COLO668 (cell line): ENCODE results near the gene SATB2.

Experiments used
- DNase-seq: peaks from one replicate; lab custom pipeline; 2025; ENCODE audit not compliant: unreplicated experiment; lab: John Stamatoyannopoulos, UW

SATB2 gene

DNA sequence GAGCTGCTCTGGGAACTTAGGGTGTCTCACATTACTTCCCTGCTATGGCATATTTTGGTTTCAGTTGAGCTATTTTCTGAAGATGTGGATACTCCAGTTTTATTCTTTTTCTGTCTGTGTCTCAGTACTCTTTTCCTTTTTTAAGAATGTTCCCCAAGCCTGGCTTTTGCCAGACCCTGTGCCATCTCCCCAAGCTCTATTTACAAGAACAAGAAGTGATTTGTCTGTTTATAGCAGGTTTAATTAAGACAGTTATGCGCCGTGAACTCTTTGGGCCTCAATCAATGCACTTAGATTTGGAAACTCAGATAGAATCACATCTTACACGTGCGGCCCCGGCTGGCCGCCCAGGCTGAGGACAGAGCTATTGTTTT, 8.9 kb upstream of the SATB2 start:
- no peak for DNase-seq

DNA sequence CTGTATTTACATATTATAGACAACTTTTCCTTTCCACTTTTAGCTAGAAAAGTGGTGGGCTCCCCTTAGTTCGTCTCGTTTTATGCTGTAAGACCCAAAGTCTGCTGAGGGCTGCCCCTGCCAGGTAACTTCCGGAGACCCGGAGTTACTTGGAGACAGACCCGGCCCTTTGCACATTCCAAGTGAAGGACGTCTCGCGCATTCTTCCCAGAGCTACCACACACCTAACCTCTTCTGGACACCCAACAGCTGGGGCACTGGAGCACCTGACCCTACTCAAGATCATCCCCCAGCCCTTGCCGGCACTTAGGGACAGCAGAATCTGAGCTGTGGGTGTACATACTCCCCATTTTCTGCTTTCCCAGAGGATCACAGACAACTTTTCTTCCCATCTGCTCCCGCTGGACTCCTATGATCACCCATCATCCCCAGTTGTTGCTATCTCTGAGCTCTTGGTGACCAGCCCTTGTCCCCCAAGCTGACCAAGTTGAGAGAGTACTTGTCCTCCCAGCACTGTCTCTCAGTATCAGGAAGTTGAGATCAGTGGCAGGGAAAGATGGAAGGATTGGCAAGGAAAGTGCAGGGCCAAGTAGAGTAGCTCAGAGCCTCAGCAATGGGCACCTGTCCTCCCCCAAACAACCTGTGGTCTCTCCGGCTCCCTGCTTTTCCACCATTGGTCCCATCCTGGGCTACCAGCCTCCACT, 8.4 kb upstream of the SATB2 start:
- DNase-seq = no peak

DNA sequence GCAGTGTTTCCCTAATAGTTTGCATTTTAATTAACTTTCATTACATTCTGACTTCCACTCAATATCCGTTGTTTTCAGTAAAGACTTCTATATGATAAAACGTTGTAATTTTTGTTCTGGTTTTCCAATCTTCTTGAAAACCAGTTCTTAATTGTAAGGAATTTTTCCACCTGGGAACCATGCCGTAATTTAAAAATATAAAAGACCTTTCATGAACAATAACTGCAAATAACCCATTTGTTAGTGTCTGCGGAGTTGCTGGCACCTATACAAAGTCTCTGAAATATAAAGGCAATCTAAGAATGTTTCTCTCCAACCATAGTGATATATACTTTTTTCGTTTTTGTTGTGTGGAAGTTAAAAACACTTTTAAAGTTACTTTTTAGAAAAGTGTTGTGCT, 7.7 kb upstream of the SATB2 start:
- DNase-seq = no peak

DNA sequence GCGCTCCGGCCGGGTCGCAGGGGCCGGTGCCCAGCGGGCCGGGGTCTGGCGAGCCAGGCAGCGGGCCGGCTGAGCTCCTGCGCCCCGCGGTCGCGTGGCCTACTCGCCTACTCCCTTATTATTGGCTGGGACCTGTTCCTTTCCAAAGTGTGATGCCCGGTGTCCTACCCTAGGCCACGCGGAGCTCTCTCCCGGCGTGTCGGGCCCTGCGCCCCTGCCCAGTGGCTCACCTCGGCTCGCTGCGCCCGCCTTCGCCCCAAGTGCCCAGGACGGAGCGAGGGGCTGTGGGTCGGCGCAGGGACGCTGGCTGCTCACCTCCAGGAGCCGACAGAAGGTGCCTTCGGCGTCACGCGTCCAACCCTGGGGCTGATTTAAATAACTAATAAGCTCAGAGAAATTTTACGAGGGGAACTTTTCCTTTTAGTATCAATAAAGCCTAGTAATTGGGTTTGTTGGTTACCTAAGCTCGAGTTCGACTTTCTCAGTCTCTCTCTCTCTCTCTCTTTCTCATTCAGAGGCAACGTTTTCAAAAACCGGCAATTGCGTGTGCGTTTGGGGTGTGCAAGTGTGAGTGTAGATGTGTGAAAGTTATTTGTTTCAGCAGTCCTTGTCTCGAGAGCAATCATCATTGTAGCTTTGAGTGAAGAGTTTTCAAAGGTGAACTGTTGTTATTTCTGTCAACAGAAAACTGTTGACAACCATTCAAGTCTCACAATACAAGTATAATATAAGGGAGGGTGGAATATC, 7.0 kb upstream of the SATB2 start:
- no peak for DNase-seq

DNA sequence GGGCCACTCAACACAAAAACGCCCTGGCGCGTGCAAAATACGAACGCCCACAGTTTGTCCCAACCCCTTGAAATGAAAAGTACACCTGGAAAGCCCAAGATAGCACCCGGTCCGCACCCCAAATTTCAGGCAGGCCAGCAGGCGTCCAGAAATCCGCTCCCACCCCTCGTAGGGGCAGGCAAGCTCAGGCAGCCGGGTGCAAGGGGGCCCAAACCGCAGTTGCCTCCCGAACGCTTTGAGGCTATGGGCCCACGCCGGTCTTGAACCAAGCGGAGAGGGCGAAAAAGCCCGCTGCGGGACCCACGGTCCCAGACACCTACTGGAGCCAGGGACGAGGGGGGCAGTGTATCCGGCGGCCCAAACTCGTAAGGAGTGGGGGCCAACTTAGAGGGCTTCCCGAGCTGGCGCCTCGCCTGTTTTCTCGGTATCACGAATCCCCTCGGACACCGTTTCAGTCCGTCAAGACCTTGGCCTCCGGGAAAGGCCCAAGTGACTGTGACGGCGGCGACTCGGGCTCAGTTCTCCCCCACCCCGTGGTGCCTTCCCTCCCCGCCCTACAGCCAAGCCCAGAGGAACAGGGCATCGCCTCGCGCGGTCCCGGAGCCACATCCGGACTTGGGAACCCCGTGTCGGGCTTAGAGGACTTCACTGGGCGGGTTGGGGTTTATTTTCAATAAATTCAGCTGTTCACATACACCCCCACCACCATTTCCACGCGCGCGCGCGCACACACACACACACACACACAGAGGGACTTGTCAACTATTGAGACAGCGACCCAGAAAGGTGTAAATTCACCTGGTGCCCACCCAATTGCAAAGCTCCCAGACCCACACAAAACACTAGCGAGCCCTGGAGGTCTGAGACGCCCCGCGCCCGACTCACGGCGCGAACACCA, 6.2 kb upstream of the SATB2 start:
- no peak for DNase-seq

DNA sequence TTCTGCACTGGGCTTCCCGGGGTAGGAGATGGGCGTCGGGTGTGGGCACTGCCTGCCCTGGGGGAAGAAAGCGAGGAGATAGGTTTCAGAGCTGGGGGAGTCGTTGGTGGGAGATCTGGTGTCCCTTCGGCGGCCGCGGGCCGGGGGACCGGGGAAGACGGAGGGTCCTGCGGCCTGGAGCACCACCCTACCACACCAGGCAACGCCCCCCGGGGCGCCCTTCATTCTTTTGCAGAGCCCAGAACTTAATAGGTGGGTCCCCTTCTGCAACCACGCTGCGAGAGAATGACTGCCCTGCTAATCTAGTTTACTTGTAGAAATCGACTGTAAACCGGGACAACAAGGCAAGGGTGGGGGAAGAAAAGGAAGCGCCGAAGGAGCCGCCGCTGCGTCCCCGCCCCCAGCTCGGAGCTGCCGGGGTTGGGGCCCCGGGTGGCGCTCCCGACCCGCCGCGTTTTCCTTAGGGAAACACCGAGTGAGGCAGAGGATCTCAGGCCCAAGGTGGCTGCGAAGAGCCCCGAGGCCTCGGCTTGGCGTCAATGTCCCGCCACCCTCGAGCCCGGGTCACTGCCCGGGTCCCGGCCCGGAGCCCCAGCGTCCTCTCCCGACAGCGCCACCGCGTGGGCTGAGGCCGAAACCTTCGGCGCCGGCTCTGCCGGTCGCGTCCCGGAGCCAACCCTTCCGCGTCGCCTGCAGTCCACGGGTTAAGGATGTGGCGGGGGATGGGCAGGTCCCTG, 5.4 kb upstream of the SATB2 start:
- DNase-seq = peak; percentile 83

DNA sequence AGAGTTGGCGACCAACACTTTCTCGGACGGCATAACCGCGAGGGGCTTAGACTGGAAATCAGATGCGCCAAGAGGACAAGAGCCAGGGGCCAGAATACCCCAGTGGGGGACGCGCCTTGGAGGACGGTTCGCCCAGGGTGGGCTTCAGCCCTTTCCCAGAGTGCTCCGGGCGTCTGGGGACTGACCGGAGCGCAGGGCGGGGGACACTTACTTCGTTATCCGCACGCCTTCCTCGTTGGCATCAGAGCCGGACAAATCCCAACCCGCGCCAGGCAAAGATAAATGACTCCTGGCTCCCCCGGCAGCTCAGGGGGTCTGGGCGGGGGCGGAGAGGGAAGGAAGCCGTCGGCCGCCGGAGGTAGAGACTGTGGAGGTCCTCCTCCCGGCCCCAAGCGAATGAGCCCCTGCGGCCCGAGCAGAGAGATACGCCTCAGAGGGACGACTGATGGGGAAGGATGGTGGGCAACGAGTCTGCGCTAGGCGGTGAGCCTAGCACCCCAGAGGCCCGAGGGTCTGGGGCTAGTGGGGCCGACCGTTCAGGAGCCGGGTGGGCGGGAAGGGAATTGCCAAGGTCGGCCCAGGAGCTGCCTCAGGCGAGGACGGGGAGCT, 4.7 kb upstream of the SATB2 start:
- DNase-seq = no peak

DNA sequence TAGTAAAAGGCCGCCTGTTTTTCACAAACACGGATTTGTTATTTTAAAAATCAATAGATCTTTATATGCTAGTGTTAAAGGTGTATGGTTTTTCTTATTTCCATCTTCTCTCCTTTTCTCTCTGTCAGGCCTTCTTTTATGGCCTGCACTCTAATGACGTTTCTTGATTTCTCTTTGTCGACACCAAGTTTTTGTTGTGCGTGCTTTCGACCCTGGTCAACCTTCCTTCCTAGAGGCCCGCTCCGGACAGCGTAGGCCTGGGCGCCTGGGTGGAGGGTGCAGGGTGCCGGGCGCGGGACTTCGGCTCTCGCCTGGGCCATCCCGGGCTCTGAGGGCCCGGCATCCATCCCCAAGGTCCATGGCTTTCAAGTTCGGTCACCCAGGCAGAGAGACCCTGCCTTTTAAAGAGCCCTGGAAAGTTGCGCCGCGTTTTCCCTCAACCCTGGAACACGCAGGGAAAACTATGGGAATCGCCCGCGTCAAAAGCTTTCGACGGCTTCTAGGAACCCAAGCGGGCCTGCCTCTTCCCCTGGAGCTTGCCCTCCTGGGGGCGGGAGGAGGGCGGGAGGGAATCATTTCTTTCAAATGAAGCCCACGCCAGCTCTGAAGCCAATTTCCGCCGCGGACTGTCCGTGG, 4.1 kb upstream of the SATB2 start:
- no peak for DNase-seq

DNA sequence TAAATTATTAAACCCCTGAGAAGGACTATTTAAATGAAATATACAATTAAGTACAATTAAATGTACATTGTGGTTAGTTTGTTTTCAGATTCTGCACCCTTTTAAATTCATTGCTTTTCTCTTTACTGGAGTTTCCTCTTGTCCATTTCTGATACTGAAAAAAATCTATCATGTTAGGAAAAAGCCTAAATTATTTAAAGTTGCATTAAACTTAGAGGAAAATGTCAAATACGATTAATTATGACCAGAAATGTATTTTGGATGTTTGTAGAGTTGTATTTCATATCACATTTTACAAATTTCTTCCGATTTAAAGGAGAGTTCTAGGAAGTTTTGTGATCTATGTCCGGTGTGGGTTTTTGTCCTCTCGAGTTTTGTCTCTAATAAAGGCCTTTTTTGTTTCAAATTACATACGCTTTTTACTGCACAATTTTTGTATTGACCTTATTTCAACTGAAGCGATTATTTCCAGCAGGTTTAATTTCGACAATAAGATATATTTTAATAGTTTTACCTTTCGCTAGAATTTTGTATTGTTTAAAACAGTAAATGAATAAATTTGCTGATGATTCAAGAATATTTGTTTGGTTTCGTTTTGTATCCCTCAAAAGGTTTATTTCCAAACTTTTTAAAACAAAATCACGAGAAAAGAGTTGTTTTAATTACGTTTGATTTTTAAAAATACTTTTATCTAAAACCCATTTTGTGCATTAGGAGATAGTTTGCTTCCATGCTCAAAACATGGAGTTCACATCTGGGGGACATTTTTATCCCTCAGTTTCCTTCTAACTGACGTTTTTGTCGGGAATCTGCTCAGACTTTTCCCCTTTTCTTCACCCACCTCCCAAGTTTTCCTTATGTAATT, 3.3 kb upstream of the SATB2 start:
- DNase-seq = no peak

DNA sequence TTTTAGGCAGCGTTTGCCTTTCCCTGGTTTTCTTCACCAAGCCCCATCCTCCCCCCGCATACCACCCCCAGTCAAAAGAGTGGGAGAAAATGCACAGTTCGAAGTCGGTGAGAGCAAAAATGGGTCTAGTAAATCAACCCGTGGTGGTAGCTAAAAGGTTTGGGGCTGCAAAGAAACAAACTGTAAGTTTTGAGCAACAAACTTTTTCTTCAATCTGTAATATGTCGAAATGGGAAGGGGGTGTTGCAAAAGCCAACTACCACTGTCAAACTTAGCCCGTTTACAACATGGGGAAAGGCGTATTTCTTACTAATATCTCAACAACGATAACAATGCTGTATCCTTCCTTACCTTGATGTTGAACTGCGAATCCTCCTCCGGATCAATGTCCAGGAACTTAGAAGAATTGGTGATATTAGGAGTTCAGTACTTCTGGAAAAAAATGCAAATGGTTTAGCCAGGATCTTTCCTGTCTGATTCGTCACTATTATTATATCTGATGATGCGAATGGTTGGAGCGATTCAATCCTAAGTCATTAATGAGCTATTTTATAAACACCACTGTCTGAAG, 2.4 kb upstream of the SATB2 start:
- no peak for DNase-seq

DNA sequence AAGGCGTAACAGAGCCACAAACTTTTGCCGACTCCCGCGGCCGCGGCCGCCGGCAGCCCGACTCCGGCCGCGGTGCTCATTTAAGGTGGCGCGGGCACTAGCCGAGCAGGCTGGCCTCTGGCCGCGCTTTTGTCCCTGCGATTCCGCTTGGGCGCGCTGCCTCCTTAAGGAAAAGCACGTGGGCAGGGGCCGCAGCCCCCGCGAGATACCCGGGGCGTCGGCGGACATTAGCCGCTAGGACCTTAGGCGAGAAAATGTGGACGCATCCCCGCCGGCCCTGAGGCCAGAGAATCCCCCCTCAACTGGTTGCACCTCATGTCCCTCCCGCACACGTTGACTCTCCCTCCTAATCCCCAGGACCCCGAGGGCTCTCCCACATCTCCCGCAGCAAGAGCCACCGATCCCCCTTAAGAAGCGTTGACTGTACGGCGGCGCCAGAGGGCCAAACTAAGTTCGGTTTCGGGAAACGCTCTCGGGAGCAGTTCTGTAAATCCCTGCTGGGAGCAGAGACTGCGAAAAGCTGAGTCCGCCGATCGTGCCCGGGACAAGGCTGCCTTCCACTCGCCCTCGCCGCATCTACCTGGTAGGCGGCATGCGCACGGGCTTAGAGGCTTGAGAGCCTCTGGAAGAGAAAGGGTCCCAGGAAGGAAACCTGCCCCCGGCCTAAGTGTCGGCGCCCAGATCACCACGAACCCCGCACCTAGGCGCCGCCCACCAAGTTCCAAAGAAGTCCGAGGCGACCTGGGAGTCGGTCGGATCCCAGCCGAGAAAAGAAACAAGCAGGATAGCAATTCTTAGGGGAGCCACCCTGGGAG, 1.8 kb upstream of the SATB2 start:
- peak; percentile 92 for DNase-seq

DNA sequence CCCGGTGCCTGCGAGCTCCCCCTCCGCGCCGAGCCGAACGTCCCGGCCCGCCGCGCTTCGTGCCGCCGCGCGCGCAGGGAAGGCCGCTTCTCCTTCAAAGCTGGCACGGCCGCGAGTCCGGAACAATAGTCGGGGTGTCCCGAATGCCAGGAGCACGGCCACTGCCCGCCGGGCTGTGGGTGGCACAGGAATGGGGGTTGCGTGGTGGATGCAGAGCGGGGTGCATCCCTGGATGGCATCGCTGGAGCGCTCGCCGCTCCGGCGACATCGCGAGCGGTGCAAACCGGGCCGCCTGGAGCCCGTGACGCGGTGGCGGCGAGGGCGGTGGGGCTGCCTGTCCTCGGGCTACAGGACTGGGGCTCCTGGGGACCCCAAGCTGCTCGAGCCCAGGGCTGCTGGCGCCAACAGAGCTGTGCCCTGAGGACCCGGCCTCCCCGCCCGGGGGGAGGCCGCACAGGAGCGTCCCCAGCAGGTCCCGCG, 1.1 kb upstream of the SATB2 start:
- peak; percentile 80 for DNase-seq

DNA sequence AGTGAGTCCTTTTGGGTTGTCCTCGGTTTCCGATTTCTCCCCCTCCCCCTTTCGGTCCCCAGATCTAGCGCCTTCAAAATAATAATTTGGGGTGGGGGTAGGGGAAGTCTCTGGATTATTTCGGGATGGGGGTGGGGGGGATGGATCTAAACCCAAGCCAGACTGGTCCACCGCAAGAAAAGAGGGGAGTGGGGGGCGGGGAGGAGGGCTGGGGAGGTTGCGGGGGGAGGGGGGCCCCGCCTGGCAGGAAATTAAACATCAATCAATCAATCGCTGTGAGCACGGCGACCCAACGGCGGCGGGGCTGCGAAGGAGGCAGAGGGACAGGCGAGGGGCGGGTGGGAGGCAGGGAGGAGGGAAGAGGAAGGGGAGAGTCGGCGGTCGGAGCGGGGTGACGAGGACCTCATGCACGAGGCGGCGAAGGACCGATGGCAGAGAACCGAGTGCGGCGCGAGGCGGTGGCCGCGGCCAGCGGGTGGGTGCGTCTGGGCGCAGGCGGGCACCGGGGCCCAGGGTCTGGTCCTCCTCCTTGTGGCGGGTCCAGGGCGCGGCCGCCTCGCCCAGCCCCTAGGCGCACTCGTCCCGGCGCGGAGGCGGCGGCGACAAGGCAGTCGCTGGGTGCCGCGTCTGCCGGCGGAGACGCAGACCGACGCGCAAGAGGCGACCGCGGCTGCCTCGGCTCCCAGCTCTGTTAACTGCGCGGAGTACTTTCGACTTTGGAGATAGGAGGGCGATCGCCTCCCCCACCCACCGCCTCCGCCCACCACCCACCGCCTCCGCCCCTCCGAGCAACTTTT, 468 bp upstream of the SATB2 start:
- peak; percentile 88 for DNase-seq

DNA sequence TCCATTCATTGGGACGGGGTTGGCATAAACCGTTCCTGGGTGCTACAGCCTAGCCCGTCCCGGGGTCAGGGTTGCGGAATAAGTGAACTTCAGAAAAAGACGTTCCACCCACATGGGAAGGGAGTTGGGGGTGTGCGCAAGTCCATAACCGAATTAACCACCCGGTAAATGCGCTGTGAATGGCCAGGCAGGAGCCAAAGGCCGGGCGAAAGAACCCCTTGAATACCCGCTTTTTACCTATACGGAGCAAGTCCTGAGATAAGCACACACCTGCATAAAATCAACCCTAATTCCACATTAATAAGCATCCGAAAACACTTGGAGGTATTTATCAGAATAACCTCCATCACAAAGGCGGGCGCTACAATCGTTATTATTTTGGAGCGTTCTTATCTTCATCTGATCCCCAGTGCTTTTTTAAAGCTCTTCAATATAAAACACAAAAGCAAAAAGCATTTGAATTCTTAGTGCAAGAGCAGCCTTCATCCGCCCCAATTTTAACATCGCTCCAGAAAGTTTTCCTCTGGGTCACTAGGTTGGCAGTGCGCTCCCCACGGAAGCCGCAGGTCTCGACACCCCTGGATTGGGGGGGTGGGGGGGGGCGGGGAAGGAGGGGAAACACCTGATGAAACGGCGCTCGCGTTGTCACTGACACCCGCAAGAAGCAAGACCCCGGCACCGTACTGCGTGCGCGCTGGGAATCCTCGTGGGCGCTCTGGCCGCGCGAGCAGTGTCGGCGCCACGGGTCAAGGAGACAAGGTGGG, 1.2 kb downstream of the SATB2 start:
- DNase-seq = peak; percentile 48

DNA sequence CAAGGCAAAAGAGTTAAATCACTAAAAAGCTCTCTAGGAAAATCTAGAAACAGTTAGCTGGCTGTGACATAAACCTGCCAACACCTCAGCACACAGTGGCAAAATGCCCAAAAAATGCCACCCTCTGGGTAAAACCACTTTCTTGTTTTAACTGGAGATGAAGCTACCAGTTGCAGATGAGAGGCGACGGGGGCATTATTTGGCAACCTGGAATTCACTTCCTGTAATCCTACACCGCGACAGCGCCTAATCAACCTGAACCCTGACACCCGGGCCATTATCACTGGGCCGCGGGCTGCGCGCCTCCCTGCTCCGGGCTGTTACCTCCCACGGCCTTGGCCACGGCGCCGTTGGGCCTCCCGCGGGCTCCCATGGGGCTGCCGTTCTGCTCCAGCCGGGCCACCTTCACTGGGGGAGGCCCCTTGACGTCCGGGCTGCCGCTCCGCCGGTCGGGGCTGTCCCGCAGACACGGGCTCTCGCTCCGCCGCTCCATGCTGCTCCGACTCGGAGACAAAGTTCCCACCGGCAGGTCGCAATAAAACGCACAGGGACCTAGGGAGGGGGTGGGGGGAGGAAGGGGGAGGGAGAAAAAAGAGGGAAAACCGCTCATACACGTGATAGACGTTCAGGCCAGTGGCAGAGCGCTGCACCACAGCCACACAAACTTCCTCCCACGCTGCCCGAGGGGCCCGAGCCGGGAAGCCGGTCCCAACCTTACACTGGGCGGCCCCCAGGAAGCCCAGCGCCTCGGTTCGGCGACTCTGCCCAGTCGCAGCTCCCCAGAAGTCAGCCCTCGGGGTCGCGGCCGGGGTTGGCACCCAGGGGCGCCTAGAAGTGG, 2.0 kb downstream of the SATB2 start:
- DNase-seq = peak; percentile 91

DNA sequence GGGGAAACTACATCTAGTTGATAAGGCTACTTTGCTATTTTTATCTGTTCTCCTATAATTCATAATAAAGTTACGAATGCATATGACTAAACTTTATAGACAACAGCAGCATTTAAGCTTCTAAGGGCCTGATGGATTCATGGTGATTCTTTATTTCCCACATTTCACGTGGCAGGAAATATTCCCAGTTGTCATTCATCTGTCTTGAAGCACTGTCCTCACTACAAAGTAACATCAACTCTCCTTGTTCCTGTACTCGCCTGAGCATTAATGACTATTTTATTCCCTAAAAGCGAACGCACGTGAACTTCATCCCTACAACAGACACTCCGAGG, 2.6 kb downstream of the SATB2 start:
- no peak for DNase-seq
